Small intestine (tissue), 7 donors: ENCODE results near the gene HEATR3. TPM values are rescaled to one million over a fixed set of nuclear protein-coding genes. Genes with fewer than 3 reads are reported as not detected.
"Not testable (repeated sequence)": the region's sequence is repeated elsewhere in the genome, so short reads cannot be mapped to it uniquely, and the experiment has no call there.

ENCODE experiments used
- DNase-seq, 2 donors: peaks; one replicate each; pipeline versions ENCODE4 v3.0.0 to v3.0.0-alpha.2; 2013
- FAIRE-seq: peaks from 2 replicates; lab custom pipeline; 2012; peaks lifted over from hg19 to GRCh38; lab: Jason Lieb, UNC
- H3K27ac ChIP-seq, 3 donors: one replicate each; pipeline ENCODE4 v1.5.1; 2013; ENCODE audit warnings: low read length in 2 of 3, mild to moderate bottlenecking in 2 of 3, control low read depth in 1 of 3, inconsistent platforms in 1 of 3, low read depth in 1 of 3, moderate library complexity in 1 of 3
- H3K27me3 ChIP-seq, 3 donors: one replicate each; pipeline ENCODE4 v1.6.1; 2013; ENCODE audit warnings: low read length in 3 of 3, inconsistent platforms in 1 of 3; ENCODE audit not compliant: control insufficient read depth in 3 of 3, insufficient read depth in 3 of 3
- H3K36me3 ChIP-seq, 3 donors: one replicate each; pipeline ENCODE4 v1.6.1; 2013; ENCODE audit warnings: low read length in 3 of 3, inconsistent platforms in 1 of 3, low read depth in 1 of 3, mild to moderate bottlenecking in 1 of 3, moderate library complexity in 1 of 3; ENCODE audit not compliant: control insufficient read depth in 3 of 3, insufficient read depth in 2 of 3
- H3K4me1 ChIP-seq, 3 donors: one replicate each; pipeline ENCODE4 v1.6.1; 2013; ENCODE audit warnings: low read length in 2 of 3, inconsistent platforms in 1 of 3, low read depth in 1 of 3, mild to moderate bottlenecking in 1 of 3, moderate library complexity in 1 of 3; ENCODE audit not compliant: control insufficient read depth in 3 of 3, insufficient read depth in 2 of 3
- H3K4me3 ChIP-seq, 3 donors: one replicate each; pipeline ENCODE4 v1.5.1; 2013; ENCODE audit warnings: low read length in 3 of 3, control low read depth in 1 of 3, inconsistent platforms in 1 of 3, low read depth in 1 of 3, mild to moderate bottlenecking in 1 of 3, moderate library complexity in 1 of 3
- H3K9me3 ChIP-seq, 2 donors: one replicate each; pipeline ENCODE4 v1.6.1; 2013; ENCODE audit warnings: low read depth in 1 of 2, low read length in 1 of 2; ENCODE audit not compliant: control insufficient read depth in 2 of 2, insufficient read depth in 1 of 2
- WGBS, 3 donors: extraction: QIAGEN DNeasy Blood & Tissue Kit; methylation state at CpG; one replicate each; pipeline ENCODE4 v1.1.7; 2013; 5-methylcytosine and 5-hydroxymethylcytosine counted together
- polyA plus RNA-seq, 4 donors: library from polyadenylated mRNA; stranded (reverse) in 3 of 4; unstranded in 1 of 4; fragments of 200-250 nt in 3 of 4; fragments of 120-200 nt in 1 of 4; gene quantifications; one replicate each; pipeline versions ENCODE4 v1.2.1 to v1.2.3, GENCODE V29; 2013
- donor health status: healthy with polysubstance abuse.
- donor health status: control.
- donor health status: control.
- donor health status: Bipolar disorder and iron deficiency.
- donor health status: healthy.

HEATR3 gene
- polyA plus RNA-seq, 4 donors, result 11.3 to 14.3 (median 12.1) TPM

DNA sequence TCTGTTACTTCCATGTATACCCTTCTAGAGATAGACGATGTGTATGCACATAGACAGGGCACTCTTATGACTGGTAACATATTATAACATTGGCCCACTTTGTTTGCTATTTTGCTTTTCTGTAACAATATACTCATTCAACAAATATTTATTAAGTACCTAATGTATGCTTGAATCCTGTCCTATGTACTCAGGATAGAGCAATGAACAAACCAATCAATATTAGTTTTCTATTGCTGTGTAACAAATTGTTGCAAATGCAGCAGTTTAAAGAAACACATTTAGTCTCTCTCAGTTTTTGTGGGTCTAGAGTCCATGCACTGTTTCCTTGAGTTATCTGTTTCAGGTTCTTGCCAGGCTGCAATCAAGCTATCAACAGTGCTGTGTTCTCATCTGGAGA is 57.6 kb downstream of the HEATR3 start:
- DNase-seq, result peak in 1 of 2 donors; percentile 37
- no peaks in the 10 kb centered on the region for H3K36me3 ChIP-seq
- H3K4me3 ChIP-seq, result no peak overlapping the region
- peaks cover 3 to 4% (median 4%) of the 10 kb centered on the region in 3 donors for H3K4me1 ChIP-seq
- WGBS, 3 donors, result 90 to 95% (median 93%) methylated on average over 1 of the region's 1 CpG
- no peaks in the 10 kb centered on the region for H3K27me3 ChIP-seq
- peaks cover 0 to 5% of the 10 kb centered on the region in 2 donors for H3K9me3 ChIP-seq
- H3K27ac ChIP-seq, result no peak overlapping the region
- no peak for FAIRE-seq

DNA sequence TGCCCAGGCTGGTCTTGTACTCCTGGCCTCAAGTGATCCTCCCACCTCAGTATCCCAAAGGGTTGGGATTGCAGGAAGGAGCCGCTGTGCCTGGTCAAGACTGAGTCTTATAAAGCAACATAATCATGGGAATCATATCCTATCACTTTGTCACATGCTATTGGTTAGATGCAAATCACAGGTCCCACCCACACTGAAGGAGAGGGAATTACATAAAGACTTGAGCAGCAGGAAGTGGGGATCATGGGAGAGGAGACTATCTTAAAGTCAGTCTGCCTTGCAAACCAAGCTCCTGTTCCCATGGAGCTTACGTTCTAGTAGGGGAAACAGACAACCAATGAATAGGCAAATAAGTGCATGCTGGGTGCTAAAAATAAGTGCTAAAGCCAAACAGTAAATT is 59.0 kb downstream of the HEATR3 start:
- H3K27me3 ChIP-seq, result no peaks in the 10 kb centered on the region
- H3K4me1 ChIP-seq, result peaks cover 3 to 4% (median 4%) of the 10 kb centered on the region in 3 donors
- DNase-seq, result no peak
- peaks cover 0 to 5% of the 10 kb centered on the region in 2 donors for H3K9me3 ChIP-seq
- 90 to 98% (median 98%) methylated on average over 2 of the region's 2 CpGs for WGBS, 3 donors
- no peak for FAIRE-seq
- H3K4me3 ChIP-seq, result no peak overlapping the region
- H3K36me3 ChIP-seq, result no peaks in the 10 kb centered on the region
- no peak overlapping the region for H3K27ac ChIP-seq

DNA sequence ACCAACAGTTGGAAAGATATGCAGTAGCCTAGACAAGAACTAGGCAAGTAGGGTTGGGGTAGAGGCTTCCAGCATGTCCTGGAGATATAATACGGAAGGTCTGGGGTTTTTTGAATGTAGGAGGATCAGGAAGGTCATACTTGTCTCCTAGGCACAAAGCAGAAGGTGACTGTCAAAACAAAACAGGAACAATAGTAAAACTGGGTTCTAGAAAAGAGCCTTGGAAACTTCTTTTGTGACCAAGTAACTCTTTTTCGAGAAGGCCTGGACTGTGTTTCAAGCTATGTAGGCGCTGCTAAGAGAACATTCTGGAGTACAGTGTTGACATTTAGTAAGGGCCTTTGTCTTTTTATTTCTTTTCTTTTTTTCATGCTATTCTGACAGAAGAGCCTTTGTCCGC is 60.4 kb downstream of the HEATR3 start:
- FAIRE-seq (no peak), DNase-seq (no peak)
- Histone ChIP-seq H3K27me3 (no peaks in the 10 kb centered on the region), H3K4me1 (peaks cover 3 to 4% (median 3%) of the 10 kb centered on the region in 3 donors), H3K36me3 (no peaks in the 10 kb centered on the region), H3K27ac (no peak overlapping the region), H3K4me3 (no peak overlapping the region), H3K9me3 (peaks cover 0 to 5% of the 10 kb centered on the region in 2 donors)
- 88 to 91% (median 89%) methylated on average over 4 of the region's 4 CpGs for WGBS, 3 donors

DNA sequence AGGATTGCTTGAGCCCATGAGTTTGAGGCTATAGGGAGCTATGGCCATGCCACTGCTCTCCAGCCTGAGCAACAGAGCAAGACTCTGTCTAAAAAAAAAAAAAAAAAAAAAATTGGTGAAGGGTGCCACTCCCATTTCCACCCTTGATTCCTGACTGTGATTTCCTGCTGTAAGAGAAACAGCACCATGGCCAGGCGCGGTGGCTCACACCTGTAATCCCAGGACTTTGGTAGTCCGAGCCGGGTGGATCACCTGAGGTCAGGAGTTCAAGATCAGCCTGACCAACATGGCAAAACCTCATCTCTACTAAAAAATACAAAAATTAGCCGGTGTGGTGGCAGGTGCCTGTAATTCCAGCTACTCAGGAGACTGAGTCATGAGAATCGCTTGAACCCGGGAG is 66.8 kb downstream of the HEATR3 start:
- peak in 1 of 2 donors; percentile 63 for DNase-seq
- not testable (repeated sequence) for H3K36me3 ChIP-seq, H3K27ac ChIP-seq, H3K9me3 ChIP-seq, H3K4me1 ChIP-seq, H3K4me3 ChIP-seq, FAIRE-seq, H3K27me3 ChIP-seq
- WGBS, 3 donors, result 32 to 74% (median 47%) methylated on average over 7 of the region's 7 CpGs

DNA sequence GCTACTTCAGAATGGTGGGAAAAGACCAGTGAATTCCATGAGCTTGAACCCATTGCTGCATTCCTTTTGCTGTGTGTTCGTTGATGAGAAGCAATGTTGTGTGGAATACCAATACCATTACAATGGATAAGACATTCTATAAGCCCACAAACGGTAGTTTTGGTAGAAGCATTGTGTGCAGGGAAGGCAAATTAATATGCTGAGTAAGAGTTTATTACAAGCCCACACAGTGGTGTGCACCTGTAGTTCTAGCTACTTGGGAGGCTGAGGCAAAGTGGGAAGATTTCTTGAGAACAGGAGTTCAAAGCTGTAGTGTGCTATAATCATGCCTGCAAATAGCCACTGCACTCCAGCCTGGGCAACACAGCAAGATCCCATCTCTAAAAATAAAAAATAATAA is 67.4 kb downstream of the HEATR3 start:
- no peaks in the 10 kb centered on the region for H3K9me3 ChIP-seq
- FAIRE-seq (no peak), DNase-seq (no peak)
- no peaks in the 10 kb centered on the region for H3K36me3 ChIP-seq
- H3K4me1 ChIP-seq, result peaks cover 0 to 2% (median 2%) of the 10 kb centered on the region in 3 donors
- H3K27ac ChIP-seq, result no peak overlapping the region
- 36 to 74% (median 44%) methylated on average over 2 of the region's 2 CpGs for WGBS, 3 donors
- no peaks in the 10 kb centered on the region for H3K27me3 ChIP-seq
- H3K4me3 ChIP-seq, result no peak overlapping the region

DNA sequence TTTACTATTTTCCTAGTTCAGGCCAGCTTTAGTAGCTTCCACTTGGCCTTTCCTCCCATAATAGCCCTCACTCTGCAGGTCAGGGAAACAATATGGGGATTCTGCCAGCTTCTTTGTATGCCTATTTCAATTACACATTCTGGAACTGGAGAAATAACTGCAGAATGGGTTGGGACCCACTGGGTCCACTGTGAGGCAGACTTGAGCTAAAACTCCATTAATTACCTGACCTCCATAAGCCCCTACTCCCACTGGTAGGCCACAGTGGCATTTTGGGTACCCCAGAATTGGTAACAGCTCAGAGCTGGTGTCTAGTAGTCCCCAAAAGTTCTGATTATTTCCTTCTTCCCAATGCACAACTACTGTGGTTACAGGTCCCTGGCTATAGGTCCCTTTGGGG is 70.6 kb downstream of the HEATR3 start:
- Histone ChIP-seq H3K36me3 (no peaks in the 10 kb centered on the region), H3K27me3 (no peaks in the 10 kb centered on the region), H3K4me3 (no peak overlapping the region), H3K4me1 (peaks cover 0 to 2% (median 2%) of the 10 kb centered on the region in 3 donors), H3K27ac (no peak overlapping the region), H3K9me3 (peaks cover 0 to 10% of the 10 kb centered on the region in 2 donors)
- DNase-seq, result no peak
- FAIRE-seq, result no peak

DNA sequence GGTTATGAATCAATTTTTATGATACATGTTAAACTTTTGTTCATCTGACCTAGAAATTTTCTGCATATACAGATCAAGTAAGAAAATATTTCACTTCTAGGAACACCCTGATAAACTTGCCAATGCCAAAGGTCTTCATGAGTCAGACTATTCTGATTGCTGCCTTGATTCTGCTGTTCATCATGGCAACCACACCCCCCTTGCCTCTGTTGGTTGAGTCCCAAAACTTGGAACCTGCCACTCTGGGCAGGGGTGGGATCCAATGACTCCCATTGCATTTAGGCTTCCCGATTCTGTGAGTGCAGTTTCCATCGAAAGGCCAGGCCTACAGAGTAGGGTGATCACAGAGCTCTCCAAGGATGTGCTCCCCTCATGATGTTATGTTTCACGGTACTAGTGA is 71.5 kb downstream of the HEATR3 start:
- no peak for FAIRE-seq
- Histone ChIP-seq H3K9me3 (peaks cover 0 to 10% of the 10 kb centered on the region in 2 donors), H3K27ac (peak overlapping the region in 1 of 3 donors; percentile 27), H3K36me3 (no peaks in the 10 kb centered on the region), H3K4me1 (peaks cover 0 to 2% (median 2%) of the 10 kb centered on the region in 3 donors), H3K4me3 (no peak overlapping the region), H3K27me3 (no peaks in the 10 kb centered on the region)
- peak; percentile 24 to 85 for DNase-seq
- WGBS, 3 donors, result 80 to 98% (median 91%) methylated on average over 3 of the region's 3 CpGs

DNA sequence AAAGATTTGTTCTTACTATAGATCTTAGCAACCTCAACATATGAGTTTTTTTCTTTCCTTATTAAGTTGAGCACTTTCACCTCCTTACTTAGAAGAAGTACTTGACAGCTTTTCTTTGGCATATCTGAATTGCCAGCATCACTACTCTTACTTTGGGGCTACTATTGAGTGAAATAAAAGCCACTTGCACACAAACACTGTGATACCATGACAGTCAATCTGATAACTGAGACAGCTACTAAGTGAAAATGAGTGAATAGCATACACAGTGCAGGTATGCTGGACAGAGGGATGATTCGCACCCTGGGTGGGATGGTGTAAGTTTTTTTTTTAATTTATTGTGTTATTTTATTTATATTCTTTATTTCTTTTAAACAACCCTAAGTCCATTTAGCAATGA is 73.8 kb downstream of the HEATR3 start:
- DNase-seq (no peak), FAIRE-seq (no peak)
- peaks cover 0 to 2% (median 2%) of the 10 kb centered on the region in 3 donors for H3K4me1 ChIP-seq
- no peaks in the 10 kb centered on the region for H3K27me3 ChIP-seq
- H3K36me3 ChIP-seq, result no peaks in the 10 kb centered on the region
- no peak overlapping the region for H3K27ac ChIP-seq
- 91 to 100% (median 96%) methylated on average over 1 of the region's 1 CpG for WGBS, 3 donors
- peaks cover 0 to 10% of the 10 kb centered on the region in 2 donors for H3K9me3 ChIP-seq
- no peak overlapping the region for H3K4me3 ChIP-seq

DNA sequence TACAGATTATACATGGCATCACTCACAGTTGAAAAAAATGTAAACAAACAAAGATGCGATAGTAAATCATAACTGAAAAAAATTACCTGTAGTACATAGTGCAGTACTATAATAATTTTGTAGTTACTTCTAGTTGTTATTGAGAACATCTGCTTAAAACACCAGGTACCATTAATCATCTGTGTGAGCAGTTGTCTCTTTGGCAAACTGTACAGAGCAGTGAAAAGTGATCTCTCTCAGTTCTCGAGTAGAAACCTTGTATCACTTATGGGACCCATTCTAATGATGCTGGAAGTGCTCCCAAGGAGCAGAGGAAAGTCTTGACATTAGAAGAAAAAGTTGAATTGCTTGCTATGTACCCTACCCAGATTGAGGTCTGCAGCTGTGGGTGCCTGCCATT is 78.4 kb downstream of the HEATR3 start:
- Histone ChIP-seq H3K36me3 (no peaks in the 10 kb centered on the region), H3K27me3 (no peaks in the 10 kb centered on the region), H3K4me1 (peaks cover 0 to 5% (median 2%) of the 10 kb centered on the region in 3 donors), H3K27ac (no peak overlapping the region), H3K4me3 (no peak overlapping the region), H3K9me3 (peaks cover 0 to 10% of the 10 kb centered on the region in 2 donors)
- WGBS, 3 donors, result 77 to 88% (median 85%) methylated on average over 2 of the region's 2 CpGs
- FAIRE-seq (no peak), DNase-seq (no peak)
